Large intestine (tissue), 3 donors: Measurements from ENCODE around the gene PCNX3. TPM values are rescaled to one million over a fixed set of nuclear protein-coding genes. Genes with fewer than 3 reads are reported as not detected.

Experiments
- DNase-seq, 2 donors: peaks; one replicate each; pipeline versions ENCODE4 v3.0.0 to v3.0.0-alpha.2; 2013
- H3K27ac ChIP-seq: one replicate; pipeline ENCODE4 v1.5.1; 2013; ENCODE audit warnings: low read length
- H3K27me3 ChIP-seq: 2 replicates; pipeline ENCODE4 v1.6.1; 2013; ENCODE audit warnings: low read length; ENCODE audit not compliant: control insufficient read depth, insufficient read depth
- H3K36me3 ChIP-seq: 2 replicates; pipeline ENCODE4 v1.6.1; 2013; ENCODE audit warnings: low read length; ENCODE audit not compliant: control insufficient read depth, insufficient read depth
- H3K4me1 ChIP-seq: one replicate; pipeline ENCODE4 v1.6.1; 2013; ENCODE audit warnings: low read length; ENCODE audit not compliant: control insufficient read depth, insufficient read depth
- H3K4me3 ChIP-seq: one replicate; pipeline ENCODE4 v1.5.1; 2013; ENCODE audit warnings: low read length
- H3K9me3 ChIP-seq: one replicate; pipeline ENCODE4 v1.6.1; 2013; ENCODE audit warnings: mild to moderate bottlenecking, low read depth, low read length, moderate library complexity; ENCODE audit not compliant: control insufficient read depth
- WGBS: methylation state at CpG from one replicate; pipeline ENCODE4 v1.1.5; 2013; ENCODE audit warnings: low lambda C conversion rate; ENCODE audit not compliant: insufficient coverage; 5-methylcytosine and 5-hydroxymethylcytosine counted together
- polyA plus RNA-seq: library from polyadenylated mRNA; unstranded; fragments of 120-200 nt; gene quantifications from one replicate; pipeline ENCODE4 v1.2.1, GENCODE V29; 2013

Gene PCNX3
- polyA plus RNA-seq, 1 donor = 29.1 TPM

DNA sequence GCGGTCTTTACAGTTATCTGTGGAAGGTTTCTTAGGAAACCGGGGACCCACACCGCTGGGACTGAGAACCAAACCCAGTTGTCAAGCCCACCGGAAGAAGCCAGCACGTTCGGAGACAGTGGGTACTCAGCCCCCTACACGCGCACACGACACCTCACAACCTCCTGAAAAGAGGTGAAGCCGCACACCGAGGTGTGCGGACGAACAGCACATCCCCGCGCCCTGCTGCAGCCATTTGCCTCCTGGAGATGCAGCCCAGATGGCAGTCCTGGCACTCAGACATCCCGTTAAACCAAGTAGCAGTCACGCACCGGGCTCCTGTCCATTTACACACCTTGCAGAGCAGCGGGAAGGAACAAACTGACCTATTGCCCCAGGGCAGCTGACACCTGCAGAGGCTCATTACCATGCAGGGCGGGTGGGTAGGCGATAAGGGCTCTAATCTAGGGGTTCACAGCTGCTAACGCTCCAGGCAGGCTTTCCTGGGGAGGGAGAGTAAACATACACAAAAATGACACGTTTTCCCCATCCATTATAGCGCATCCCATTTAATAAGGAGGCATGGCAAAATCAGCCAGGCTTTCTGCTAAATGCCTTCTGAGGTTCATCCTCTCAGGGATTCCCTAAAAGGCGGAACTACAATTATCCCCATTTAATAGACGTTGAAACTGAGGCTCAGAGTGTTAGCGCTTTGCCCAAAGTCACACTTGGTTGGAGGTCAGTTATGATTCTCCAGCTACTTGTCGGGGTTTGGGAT lies 40.6 kb upstream of the PCNX3 start:
- Histone ChIP-seq H3K36me3 (peaks cover 10% of the 10 kb centered on the region), H3K27ac (peak overlapping the region; percentile 80), H3K4me1 (peaks cover 71% of the 10 kb centered on the region), H3K9me3 (peaks cover 3% of the 10 kb centered on the region), H3K4me3 (peak overlapping the region; percentile 48), H3K27me3 (no peaks in the 10 kb centered on the region)
- peak; percentile 82 to 91 for DNase-seq
- WGBS = no CpG with 5 or more reads among the region's 28 CpGs

DNA sequence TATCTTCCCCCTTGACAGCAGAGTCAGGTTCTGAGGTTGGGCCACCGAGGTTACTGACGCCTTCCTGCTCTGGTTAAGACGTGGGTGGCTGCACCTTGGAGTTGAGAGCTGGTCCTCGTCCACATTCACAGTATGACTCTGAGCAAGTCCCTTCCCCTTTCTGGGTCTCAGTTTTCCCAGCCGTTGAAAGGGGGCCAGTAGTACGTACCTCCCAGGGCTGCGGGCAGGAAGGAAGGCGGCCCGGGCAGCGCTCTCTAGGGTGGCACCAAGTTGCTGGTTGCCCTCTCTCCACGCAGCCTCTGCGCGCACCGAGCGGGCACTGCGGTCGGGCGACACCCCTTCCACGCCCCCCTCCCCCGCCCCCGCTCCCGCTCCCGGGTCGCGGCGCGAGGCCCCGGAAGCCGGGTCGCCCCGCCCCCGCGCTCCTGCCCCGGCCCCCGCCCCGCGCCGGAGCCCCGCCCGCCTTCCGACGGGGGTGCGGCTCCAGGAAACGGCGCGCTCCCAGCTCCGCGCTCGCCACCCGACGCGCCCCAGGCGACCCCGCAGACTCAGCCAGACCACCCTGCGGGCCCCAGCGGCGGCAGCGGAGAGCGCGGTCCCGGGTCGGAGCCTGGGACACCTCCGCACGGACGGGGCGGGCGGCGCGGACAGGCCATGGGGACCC lies 39.9 kb upstream of the PCNX3 start, which contains the start of gene EHBP1L1:
Gene EHBP1L1 (plus strand): TSS at position 486 of the 664 bp plus-strand sequence. CDS start 250 bp downstream, outside the sequence.
- Histone ChIP-seq H3K4me3 (peak within 1 kb of the TSS; percentile 64), H3K27me3 (no peaks in the 10 kb centered on the region), H3K36me3 (peaks cover 17% of the 10 kb centered on the region), H3K9me3 (no peaks in the 10 kb centered on the region), H3K4me1 (peaks cover 71% of the 10 kb centered on the region), H3K27ac (peak within 1 kb of the TSS; percentile 80)
- peak in 1 of 2 donors; percentile 72 for DNase-seq
- no CpG with 5 or more reads among the region's 69 CpGs for WGBS

DNA sequence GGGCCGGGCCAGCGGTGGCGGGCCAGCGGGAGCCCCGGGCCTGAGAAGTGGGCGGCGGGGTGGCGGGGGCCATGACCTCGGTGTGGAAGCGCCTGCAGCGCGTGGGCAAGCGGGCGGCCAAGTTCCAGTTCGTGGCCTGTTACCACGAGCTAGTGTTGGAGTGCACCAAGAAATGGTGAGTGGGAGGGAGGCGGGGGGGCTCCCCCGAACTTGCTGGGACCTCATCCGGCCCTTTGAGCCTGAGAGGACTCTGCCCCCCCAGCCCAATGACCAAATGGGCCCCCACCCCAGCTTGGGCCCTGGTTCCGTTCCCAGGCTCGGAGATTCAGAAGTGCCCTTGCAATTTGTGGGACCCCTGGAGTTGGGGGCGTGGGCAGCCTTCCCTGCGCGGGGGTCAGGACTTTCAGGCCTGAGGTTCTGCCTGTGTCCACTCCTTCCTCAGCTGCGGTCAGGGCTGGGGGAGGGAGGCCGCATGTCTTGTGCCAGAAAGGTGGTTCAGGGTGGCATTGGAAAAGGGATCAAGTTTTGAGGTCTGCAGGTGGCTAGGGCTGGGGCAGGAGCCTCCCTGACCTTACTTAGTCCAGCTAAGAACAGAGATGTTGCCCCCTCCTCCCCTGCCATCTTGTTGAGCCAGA lies 39.2 kb upstream of the PCNX3 start:
- no peaks in the 10 kb centered on the region for H3K9me3 ChIP-seq
- peak overlapping the region; percentile 27 for H3K27ac ChIP-seq
- no CpG with 5 or more reads among the region's 26 CpGs for WGBS
- H3K27me3 ChIP-seq = no peaks in the 10 kb centered on the region
- peaks cover 24% of the 10 kb centered on the region for H3K36me3 ChIP-seq
- H3K4me3 ChIP-seq = peak overlapping the region; percentile 64
- peaks cover 64% of the 10 kb centered on the region for H3K4me1 ChIP-seq
- DNase-seq = no peak

DNA sequence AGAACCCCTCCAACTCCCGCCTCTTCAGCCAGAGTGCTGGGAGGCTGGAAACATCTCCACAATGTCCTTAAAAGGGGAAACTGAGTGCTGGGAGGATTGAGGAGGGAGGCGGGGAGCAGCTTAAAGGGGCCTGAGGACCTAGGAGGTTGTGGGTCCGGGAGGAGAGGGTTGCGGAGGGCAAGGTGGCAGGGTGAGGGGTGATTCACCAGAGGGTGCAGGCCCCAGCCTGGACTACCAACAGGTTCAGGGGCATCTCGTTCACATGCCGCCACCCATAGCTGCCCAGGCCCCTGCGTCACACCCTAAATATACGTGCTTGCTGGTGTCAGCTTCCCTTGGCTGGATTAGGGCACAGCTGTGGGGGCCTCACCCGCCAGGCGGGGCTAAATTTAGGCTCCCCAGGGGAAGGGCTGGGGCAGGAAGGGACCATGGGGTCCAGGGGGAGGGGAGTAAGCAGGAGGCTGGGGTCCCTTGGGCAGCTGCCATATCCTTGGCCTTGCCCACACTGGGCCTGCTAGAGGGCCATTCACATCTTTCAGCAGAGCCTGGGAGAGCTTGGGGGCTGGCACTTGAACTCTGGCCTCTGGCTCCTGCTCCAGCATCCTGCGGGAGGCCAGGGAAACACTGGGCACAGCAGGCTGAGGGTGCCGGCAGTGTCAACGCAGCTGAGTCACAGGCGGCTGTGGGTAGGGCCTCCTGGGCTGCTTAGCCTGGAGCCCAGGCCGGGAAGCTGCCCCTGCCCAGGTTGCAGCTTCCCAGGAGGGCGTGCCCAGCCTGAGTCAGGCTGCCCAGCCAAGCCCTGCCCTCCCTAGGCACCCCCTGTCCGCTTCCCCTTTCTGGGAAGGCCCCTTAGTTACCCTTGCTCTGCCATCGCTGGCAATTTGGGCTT lies 38.5 kb upstream of the PCNX3 start:
- no CpG with 5 or more reads among the region's 18 CpGs for WGBS
- peak in 1 of 2 donors; percentile 71 for DNase-seq
- Histone ChIP-seq H3K4me3 (peak overlapping the region; percentile 64), H3K36me3 (peaks cover 31% of the 10 kb centered on the region), H3K9me3 (no peaks in the 10 kb centered on the region), H3K4me1 (peaks cover 57% of the 10 kb centered on the region), H3K27me3 (no peaks in the 10 kb centered on the region), H3K27ac (peak overlapping the region; percentile 27)

DNA sequence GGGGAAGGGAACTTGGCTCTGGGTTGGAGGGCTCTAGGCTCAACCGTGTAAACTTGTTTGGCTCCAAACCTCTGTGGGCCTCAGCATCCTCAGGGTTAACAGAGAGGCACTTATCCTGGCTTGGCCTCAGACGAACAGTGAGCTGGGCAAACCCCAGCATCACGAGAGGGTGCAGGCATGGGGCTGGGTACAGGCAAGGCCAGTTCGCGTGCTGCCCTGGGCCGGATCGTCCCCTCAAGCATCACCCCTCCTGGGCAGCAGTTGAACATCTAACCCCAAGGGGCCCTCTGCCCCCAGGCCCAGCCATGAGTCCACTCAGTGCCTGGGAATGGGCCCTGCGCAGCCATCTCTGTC lies 37.8 kb upstream of the PCNX3 start:
- no CpG with 5 or more reads among the region's 8 CpGs for WGBS
- Histone ChIP-seq H3K27me3 (no peaks in the 10 kb centered on the region), H3K27ac (peak overlapping the region; percentile 50), H3K9me3 (no peaks in the 10 kb centered on the region), H3K36me3 (peaks cover 33% of the 10 kb centered on the region), H3K4me3 (peak overlapping the region; percentile 64), H3K4me1 (peaks cover 57% of the 10 kb centered on the region)
- DNase-seq = no peak

GRCh38 chr11:65578134-65578533 lies 37.4 kb upstream of the PCNX3 start:
- no CpG with 5 or more reads among the region's 7 CpGs for WGBS
- peak overlapping the region; percentile 50 for H3K27ac ChIP-seq
- no peak for DNase-seq
- H3K27me3 ChIP-seq = no peaks in the 10 kb centered on the region
- H3K4me1 ChIP-seq = peaks cover 55% of the 10 kb centered on the region
- no peak overlapping the region for H3K4me3 ChIP-seq
- H3K9me3 ChIP-seq = no peaks in the 10 kb centered on the region
- peaks cover 33% of the 10 kb centered on the region for H3K36me3 ChIP-seq

- Histone ChIP-seq H3K27ac (peak overlapping the region; percentile 50), H3K36me3 (peaks cover 30% of the 10 kb centered on the region), H3K4me1 (peaks cover 50% of the 10 kb centered on the region), H3K27me3 (no peaks in the 10 kb centered on the region), H3K9me3 (no peaks in the 10 kb centered on the region), H3K4me3 (no peak overlapping the region)
- WGBS = no CpG with 5 or more reads among the region's 3 CpGs
- DNase-seq = peak in 1 of 2 donors; percentile 71
Measured at GRCh38 chr11:65578667-65579066, 36.9 kb upstream of the PCNX3 start.

- no peaks in the 10 kb centered on the region for H3K9me3 ChIP-seq
- no CpG with 5 or more reads among the region's 4 CpGs for WGBS
- DNase-seq = no peak
- no peak overlapping the region for H3K27ac ChIP-seq
- no peak overlapping the region for H3K4me3 ChIP-seq
- H3K27me3 ChIP-seq = peaks cover 5% of the 10 kb centered on the region
- peaks cover 29% of the 10 kb centered on the region for H3K36me3 ChIP-seq
- H3K4me1 ChIP-seq = peaks cover 46% of the 10 kb centered on the region
Measured at GRCh38 chr11:65579291-65579690, 36.3 kb upstream of the PCNX3 start.

- Histone ChIP-seq H3K4me1 (peaks cover 39% of the 10 kb centered on the region), H3K27ac (no peak overlapping the region), H3K9me3 (no peaks in the 10 kb centered on the region), H3K36me3 (peaks cover 29% of the 10 kb centered on the region), H3K4me3 (no peak overlapping the region), H3K27me3 (peaks cover 10% of the 10 kb centered on the region)
- WGBS = no CpG with 5 or more reads among the region's 19 CpGs
- DNase-seq = no peak
Measured at GRCh38 chr11:65580031-65580692, 35.4 kb upstream of the PCNX3 start.
